Fibroblast of villous mesenchyme (primary cell): Measurements from ENCODE around the gene LMAN2. TPM values are rescaled to one million over a fixed set of nuclear protein-coding genes. Genes with fewer than 3 reads are reported as not detected.
"Not testable (repeated sequence)": the region's sequence is repeated elsewhere in the genome, so short reads cannot be mapped to it uniquely, and the experiment has no call there.

Experiments
- DNase-seq: peaks from one replicate; pipeline ENCODE4 v3.0.0-alpha.2; 2010; ENCODE audit warnings: low read depth
- H3K4me3 ChIP-seq: 2 replicates; pipeline ENCODE4 v1.5.1; 2011; ENCODE audit warnings: low read depth, mild to moderate bottlenecking, low read length
- CTCF ChIP-seq: IDR thresholded peaks from 2 replicates; pipeline ENCODE4 v1.5.1; 2012; ENCODE audit warnings: low read depth, mild to moderate bottlenecking, low read length; ENCODE audit not compliant: insufficient read depth
- total RNA-seq: library from RNA; depleted of rRNA; stranded (reverse); fragments of >200 nt; gene quantifications from 2 replicates; pipeline ENCODE4 v1.2.3, GENCODE V29; 2012

LMAN2 gene
- total RNA-seq, 1 donor: 284 TPM

GRCh38 chr5:177362610-177363507 is 11.4 kb upstream of the LMAN2 start:
- TF ChIP-seq CTCF: no peak
- peak overlapping the region; percentile 57 for H3K4me3 ChIP-seq
- peak; percentile 37 for DNase-seq

GRCh38 chr5:177362292-177362609 is 10.8 kb upstream of the LMAN2 start:
- no peak for TF ChIP-seq CTCF

GRCh38 chr5:177361418-177362291 is 10.2 kb upstream of the LMAN2 start:
- DNase-seq: no peak
- no peak for TF ChIP-seq CTCF
- H3K4me3 ChIP-seq: no peak overlapping the region

More at GRCh38 chr5:177362292-177362609, 10.8 kb upstream of the LMAN2 start:
- DNase-seq: no peak
- H3K4me3 ChIP-seq: no peak overlapping the region

GRCh38 chr5:177360740-177361139 is 9.3 kb upstream of the LMAN2 start:
- DNase-seq, H3K4me3 ChIP-seq: not testable (repeated sequence)

- DNase-seq: no peak
- no peak for TF ChIP-seq CTCF
- no peak overlapping the region for H3K4me3 ChIP-seq
Observed at GRCh38 chr5:177359860-177360259, 8.4 kb upstream of the LMAN2 start.

GRCh38 chr5:177359451-177359851 is 8.0 kb upstream of the LMAN2 start:
- no peak overlapping the region for H3K4me3 ChIP-seq
- no peak for TF ChIP-seq CTCF
- no peak for DNase-seq

- DNase-seq: no peak
- TF ChIP-seq CTCF: no peak
Observed at GRCh38 chr5:177358370-177358819, 6.9 kb upstream of the LMAN2 start.

More at GRCh38 chr5:177358370-177358819, 6.9 kb upstream of the LMAN2 start:
- no peak overlapping the region for H3K4me3 ChIP-seq
